MM.1S (cell line): ENCODE measurements around the gene JAG1.
A peak's percentile ranks its signal among the peaks of the same experiment; 100 is the strongest.

Experiments
- DNase-seq: peaks from one replicate; pipeline ENCODE4 v3.0.0-alpha.2; 2015
- H2AFZ ChIP-seq: fragments of 300-600 bp; sonication (generic); 2 replicates; pipeline ENCODE4 v1.6.0; 2016; ENCODE audit warnings: antibody characterized with exemption, low read length
- H3F3A ChIP-seq: fragments of 300-600 bp; sonication (generic); 2 replicates; pipeline ENCODE4 v1.6.1; 2016; ENCODE audit warnings: mild to moderate bottlenecking, antibody characterized with exemption, low read length, moderate library complexity, mixed read lengths; ENCODE audit not compliant: insufficient read depth
- H3K27ac ChIP-seq: fragments of 300-600 bp; sonication (generic); 2 replicates; pipeline ENCODE4 v1.5.1; 2016; ENCODE audit warnings: mild to moderate bottlenecking, low read length
- H3K27me3 ChIP-seq: fragments of 300-600 bp; sonication (generic); replicated peaks from 2 replicates; pipeline ENCODE4 v1.6.0; 2016; ENCODE audit warnings: low read length; ENCODE audit not compliant: insufficient read depth
- H3K36me3 ChIP-seq: fragments of 300-600 bp; sonication (generic); replicated peaks from 2 replicates; pipeline ENCODE4 v1.6.1; 2016; ENCODE audit warnings: mild to moderate bottlenecking, low read length, mixed read lengths; ENCODE audit not compliant: insufficient read depth
- H3K4me1 ChIP-seq: fragments of 300-600 bp; sonication (generic); 2 replicates; pipeline ENCODE4 v1.6.1; 2016; ENCODE audit warnings: low read length, mixed read lengths
- H3K4me2 ChIP-seq: fragments of 300-600 bp; sonication (generic); 2 replicates; pipeline ENCODE4 v1.6.0; 2016; ENCODE audit warnings: low read depth, low read length
- H3K4me3 ChIP-seq: fragments of 300-600 bp; sonication (generic); 2 replicates; pipeline ENCODE4 v1.5.1; 2016; ENCODE audit warnings: low read length, mixed read lengths
- H3K79me2 ChIP-seq: fragments of 300-600 bp; sonication (generic); 2 replicates; pipeline ENCODE4 v1.6.1; 2016; ENCODE audit warnings: mixed run types, low read length, mixed read lengths
- H3K9ac ChIP-seq: fragments of 300-600 bp; sonication (generic); 2 replicates; pipeline ENCODE4 v1.6.1; 2016; ENCODE audit warnings: low read length, mixed read lengths
- H3K9me2 ChIP-seq: fragments of 300-600 bp; sonication (generic); replicated peaks from 2 replicates; pipeline ENCODE4 v1.6.1; 2016; ENCODE audit warnings: mild to moderate bottlenecking, low read length, mixed read lengths; ENCODE audit not compliant: insufficient read depth
- H3K9me3 ChIP-seq: fragments of 300-600 bp; sonication (generic); replicated peaks from 2 replicates; pipeline ENCODE4 v1.6.1; 2016; ENCODE audit warnings: mild to moderate bottlenecking, low read length, mixed read lengths; ENCODE audit not compliant: insufficient read depth
- H4K20me1 ChIP-seq: fragments of 300-600 bp; sonication (generic); 2 replicates; pipeline ENCODE4 v1.6.1; 2016; ENCODE audit warnings: mild to moderate bottlenecking, low read length, moderate library complexity, mixed read lengths; ENCODE audit not compliant: insufficient read depth
- EZH2 ChIP-seq: fragments of 300-600 bp; sonication (generic); optimal IDR thresholded peaks from 2 replicates; pipeline ENCODE3; 2017; ENCODE audit warnings: low read depth, mild to moderate bottlenecking, antibody characterized with exemption, low read length, mixed read lengths
- EZH2phosphoT487 ChIP-seq: fragments of 300-600 bp; sonication (generic); IDR thresholded peaks from 2 replicates; pipeline ENCODE4 v1.6.1; 2018; ENCODE audit warnings: antibody characterized with exemption, low read length
- TF ChIP-seq, protein P1 (sequence below): fragments of 300-600 bp; sonication (generic); IDR thresholded peaks from 2 replicates; pipeline ENCODE4 v1.5.1; 2016; ENCODE audit warnings: antibody characterized with exemption, low read length, mixed read lengths

The JAG1 gene

GRCh38 chr20:10673842-10674683, at the start of gene JAG1:
Gene JAG1, minus strand, starts transcription at chr20:10673999. Its CDS starts 469 bp downstream, at chr20:10673530.
- peak; percentile 91 for DNase-seq
- no peak for TF ChIP-seq EZH2
- no peak for TF ChIP-seq EZH2phosphoT487
- TF ChIP-seq, protein P1, sequence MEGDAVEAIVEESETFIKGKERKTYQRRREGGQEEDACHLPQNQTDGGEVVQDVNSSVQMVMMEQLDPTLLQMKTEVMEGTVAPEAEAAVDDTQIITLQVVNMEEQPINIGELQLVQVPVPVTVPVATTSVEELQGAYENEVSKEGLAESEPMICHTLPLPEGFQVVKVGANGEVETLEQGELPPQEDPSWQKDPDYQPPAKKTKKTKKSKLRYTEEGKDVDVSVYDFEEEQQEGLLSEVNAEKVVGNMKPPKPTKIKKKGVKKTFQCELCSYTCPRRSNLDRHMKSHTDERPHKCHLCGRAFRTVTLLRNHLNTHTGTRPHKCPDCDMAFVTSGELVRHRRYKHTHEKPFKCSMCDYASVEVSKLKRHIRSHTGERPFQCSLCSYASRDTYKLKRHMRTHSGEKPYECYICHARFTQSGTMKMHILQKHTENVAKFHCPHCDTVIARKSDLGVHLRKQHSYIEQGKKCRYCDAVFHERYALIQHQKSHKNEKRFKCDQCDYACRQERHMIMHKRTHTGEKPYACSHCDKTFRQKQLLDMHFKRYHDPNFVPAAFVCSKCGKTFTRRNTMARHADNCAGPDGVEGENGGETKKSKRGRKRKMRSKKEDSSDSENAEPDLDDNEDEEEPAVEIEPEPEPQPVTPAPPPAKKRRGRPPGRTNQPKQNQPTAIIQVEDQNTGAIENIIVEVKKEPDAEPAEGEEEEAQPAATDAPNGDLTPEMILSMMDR = no peak
- Histone ChIP-seq H3K36me3 (no peaks in the 10 kb centered on the region), H3K27ac (peak within 1 kb of the TSS; percentile 99), H3K9me2 (no peaks in the 10 kb centered on the region), H4K20me1 (no peaks in the 10 kb centered on the region), H3K27me3 (no peaks in the 10 kb centered on the region), H2AFZ (peak within 1 kb of the TSS; percentile 90), H3K9me3 (no peaks in the 10 kb centered on the region), H3F3A (peaks cover 53% of the 10 kb centered on the region), H3K4me3 (peak within 1 kb of the TSS; percentile 86), H3K4me2 (peak within 1 kb of the TSS; percentile 90), H3K79me2 (peaks cover 19% of the 10 kb centered on the region), H3K4me1 (peaks cover 12% of the 10 kb centered on the region), H3K9ac (peak within 1 kb of the TSS; percentile 99)

DNA sequence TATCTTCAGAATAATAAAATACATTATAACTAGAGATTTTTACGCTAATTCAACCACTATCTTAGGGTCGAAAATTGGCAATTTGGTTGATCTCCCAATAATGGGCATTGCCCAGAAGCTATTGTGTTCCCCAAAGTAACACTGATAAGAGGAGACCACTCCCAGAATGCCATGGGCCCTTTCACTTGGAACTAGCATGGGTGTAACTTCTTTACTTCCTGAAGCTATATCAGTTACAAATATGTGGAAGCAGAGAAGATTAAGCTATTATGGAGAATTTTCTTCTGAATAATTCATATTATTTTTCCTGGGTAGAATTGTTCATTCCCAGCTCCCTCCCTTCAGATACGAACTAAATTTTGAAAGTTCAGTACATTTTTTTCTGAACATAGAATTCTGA, 48.2 kb upstream of the JAG1 start:
- H3K4me1 ChIP-seq = no peaks in the 10 kb centered on the region
- H3K4me2 ChIP-seq = no peak overlapping the region
- H3K27ac ChIP-seq = no peak overlapping the region
- no peaks in the 10 kb centered on the region for H3F3A ChIP-seq
- H3K27me3 ChIP-seq = no peaks in the 10 kb centered on the region
- no peaks in the 10 kb centered on the region for H3K9me3 ChIP-seq
- H3K9ac ChIP-seq = no peak overlapping the region
- no peaks in the 10 kb centered on the region for H3K79me2 ChIP-seq
- TF ChIP-seq, protein P1 = no peak
- TF ChIP-seq EZH2 = no peak
- H4K20me1 ChIP-seq = no peaks in the 10 kb centered on the region
- no peaks in the 10 kb centered on the region for H3K36me3 ChIP-seq
- H2AFZ ChIP-seq = no peak overlapping the region
- no peak overlapping the region for H3K4me3 ChIP-seq
- no peaks in the 10 kb centered on the region for H3K9me2 ChIP-seq
- DNase-seq = no peak

DNA sequence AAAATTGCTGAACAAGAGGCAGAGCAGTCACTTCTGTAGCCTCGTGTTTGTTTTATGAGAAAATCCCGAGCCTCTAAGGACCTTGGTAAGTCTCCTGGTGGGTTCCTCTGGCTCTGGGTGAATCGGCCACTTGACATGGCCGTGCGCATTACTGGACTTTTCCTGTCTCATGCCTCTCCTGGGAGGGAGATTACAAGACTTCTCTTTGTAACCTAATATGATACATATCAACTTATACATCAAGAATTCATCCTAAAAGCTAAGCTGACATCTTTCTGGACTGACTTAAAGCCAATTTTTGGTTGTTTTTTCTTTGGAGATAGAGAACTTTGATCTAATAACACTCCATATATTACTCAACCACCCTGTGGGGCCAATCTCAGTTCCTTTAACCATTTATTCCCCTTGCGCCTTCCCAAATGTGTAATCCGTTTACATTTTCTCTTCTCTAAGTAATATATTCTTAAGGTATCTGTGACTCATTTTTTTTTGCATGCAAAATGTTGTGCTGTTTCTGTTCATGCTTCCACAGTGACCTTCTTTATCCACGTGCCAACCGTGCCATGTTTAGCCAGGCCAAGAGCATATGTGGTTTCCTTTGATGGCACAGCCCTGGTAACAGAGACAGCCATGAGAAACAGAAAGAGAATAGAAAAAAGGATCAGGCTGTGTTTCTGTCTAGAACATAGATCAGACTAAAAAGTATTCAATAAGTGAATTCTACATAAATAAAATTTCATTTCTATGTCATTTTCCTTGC, 47.5 kb upstream of the JAG1 start:
- no peak overlapping the region for H3K9ac ChIP-seq
- H3K4me1 ChIP-seq = no peaks in the 10 kb centered on the region
- H3K27ac ChIP-seq = no peak overlapping the region
- no peaks in the 10 kb centered on the region for H4K20me1 ChIP-seq
- no peaks in the 10 kb centered on the region for H3K9me2 ChIP-seq
- no peaks in the 10 kb centered on the region for H3K36me3 ChIP-seq
- H3K79me2 ChIP-seq = no peaks in the 10 kb centered on the region
- no peaks in the 10 kb centered on the region for H3K27me3 ChIP-seq
- H2AFZ ChIP-seq = no peak overlapping the region
- H3F3A ChIP-seq = no peaks in the 10 kb centered on the region
- TF ChIP-seq EZH2phosphoT487 (no peak), EZH2 (no peak)
- TF ChIP-seq, protein P1 = no peak
- H3K9me3 ChIP-seq = no peaks in the 10 kb centered on the region
- no peak overlapping the region for H3K4me2 ChIP-seq
- no peak for DNase-seq
- H3K4me3 ChIP-seq = no peak overlapping the region
